GM19025 (cell line): ENCODE measurements around the gene COLQ.
A peak's percentile ranks its signal among the peaks of the same experiment; 100 is the strongest.
"Not testable (repeated sequence)": the region's sequence is repeated elsewhere in the genome, so short reads cannot be mapped to it uniquely, and the experiment has no call there.

Source experiments
- ATAC-seq: cut with Tn5 transposase; IDR thresholded peaks from one replicate; pipeline ENCODE4 v1.9.1; 2021; ENCODE audit warnings: mild to moderate bottlenecking, low read depth, moderate library complexity; ENCODE audit not compliant: unreplicated experiment

COLQ gene

DNA sequence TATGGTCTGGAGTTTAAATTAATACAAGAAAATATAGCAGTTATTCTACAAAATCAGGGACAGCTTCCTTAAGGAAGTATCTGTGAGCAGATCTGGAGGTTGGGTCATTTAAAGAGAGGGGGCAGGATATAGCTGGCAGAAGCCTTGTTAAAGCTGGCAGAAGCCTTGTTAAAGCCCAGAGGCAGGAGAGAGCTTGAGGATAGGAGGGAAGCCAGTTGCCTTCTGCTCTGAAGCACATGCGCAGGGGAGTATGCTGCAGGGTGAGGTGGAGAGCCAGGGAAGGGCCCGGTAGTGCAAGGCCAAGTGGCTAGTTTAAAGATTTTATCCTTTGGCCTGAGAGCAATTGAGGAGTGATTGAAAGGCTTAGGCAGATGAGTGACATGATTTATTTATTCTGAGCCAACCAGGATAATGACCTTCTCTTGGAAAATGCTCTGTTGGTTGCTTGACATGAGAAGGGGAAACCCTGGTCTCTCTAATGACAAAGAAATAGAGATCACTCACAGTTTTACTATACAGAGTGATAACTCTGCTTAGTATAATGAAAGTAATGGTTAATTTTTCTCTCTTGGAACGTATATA, 90.2 kb downstream of the COLQ start:
- no peak for ATAC-seq

DNA sequence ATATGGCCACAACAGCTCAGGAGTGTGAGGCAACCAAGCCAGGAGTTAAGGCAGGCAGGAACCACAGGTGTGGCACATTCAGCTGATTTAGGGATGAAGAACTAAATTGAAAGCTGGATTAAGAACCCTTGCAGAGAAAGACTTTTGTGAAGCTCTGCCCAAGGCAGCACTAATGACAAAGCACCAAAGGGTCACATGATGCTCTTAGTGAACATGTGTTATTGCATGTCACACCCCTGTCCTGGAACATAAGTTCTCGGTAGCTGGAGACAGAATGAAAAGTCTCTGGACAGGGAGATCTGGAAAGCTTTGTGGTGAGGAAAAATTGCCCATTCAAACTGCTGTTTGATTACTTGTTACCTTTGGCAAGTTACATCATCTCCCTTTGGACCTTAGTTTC, 90.9 kb downstream of the COLQ start:
- no peak for ATAC-seq

DNA sequence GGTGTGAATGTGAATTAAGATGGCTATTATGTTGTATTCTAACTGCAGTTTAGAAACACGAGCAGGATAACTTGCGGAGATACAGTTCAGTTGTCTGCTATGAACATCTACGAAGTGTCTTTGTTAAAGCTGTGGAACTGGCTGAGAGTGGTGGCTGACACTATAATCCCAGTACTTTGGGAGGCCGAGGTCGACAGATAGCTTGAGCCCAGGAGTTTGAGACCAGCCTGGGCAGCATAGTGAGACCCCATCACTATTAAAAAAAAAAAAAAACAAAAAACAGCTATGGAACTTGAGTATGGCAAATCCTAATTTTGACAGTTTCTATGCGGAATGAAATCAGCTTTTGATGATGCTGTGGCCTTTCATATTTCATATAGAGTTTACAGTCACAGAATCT, 92.4 kb downstream of the COLQ start:
- no peak for ATAC-seq

DNA sequence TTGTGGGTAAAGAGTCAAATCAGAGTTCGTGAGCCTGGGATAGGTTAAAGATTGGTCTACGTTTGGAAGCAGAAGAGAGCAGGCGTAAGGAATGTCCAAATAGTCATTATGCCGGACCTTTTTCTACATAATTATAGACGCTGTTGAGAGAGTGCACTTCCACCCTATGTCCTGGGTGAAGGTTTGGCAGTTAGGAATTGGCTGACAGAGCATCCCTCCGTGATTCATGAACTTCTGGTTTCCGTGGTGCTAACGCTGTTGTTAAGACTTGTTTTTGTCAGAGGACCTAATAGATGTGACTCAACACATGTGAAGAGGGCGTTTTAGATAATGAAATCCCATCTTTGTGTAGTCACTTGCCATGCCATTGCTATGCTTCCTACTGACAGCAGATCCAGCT, 93.0 kb downstream of the COLQ start:
- no peak for ATAC-seq

DNA sequence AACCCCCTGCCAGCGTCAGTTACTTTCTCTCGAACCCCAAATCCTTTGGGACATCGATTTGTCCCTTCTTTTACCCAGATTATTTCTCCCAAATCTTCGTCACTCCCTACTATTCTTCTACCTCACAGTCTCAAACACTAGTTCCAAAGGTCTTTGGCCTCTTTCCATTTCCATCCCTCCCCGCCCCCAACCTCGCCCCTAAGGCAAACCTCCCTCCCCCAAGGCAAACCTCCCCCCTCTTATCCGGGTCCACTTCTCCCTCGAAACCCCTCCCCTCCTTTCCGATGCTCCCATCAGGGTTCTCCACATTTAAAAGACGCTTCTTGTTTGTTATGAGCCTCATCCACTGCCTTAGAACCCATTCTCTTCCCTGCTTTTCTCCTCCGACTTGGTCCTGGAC, 93.5 kb downstream of the COLQ start:
- ATAC-seq: no peak

DNA sequence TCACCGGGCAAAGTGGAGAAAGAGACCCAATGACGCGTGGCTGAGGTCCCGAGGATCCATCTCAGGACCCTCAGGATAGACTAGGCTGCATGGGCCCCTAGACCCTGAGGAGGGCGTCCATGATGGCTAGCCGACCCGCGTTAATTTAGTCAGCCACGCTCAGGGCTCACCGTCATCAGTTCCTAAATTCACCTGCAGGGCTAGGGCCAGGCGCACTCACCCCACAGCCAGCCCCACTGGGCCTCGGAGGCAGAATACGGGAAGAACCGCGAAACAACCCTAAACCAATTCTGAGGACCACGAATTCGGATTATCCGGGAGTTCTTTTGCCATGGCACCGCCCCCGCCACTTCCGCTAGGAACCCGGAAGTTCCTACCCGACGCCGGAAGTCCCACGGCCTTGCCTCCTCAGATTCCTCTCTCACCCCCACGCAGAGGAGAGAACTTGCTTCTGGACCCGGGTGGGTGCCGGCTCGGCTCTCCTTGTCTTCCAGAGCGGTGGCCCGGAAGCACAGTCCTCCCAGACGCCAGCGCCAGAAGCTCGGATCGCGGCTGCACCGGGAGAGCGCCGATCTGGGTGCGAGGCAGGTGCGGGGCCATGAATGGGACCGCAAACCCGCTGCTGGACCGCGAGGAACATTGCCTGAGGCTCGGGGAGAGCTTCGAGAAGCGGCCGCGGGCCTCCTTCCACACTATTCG, 94.2 kb downstream of the COLQ start, which contains the start of the genes EAF1 and METTL6:
Gene EAF1, plus strand, starts transcription at position 417 of the 699 bp plus-strand sequence. Its CDS starts 182 bp downstream, at position 599.
Gene METTL6, minus strand, starts transcription at position 363 of the 699 bp plus-strand sequence. CDS start 1,033 bp downstream, outside the sequence.
- ATAC-seq: peak; percentile 92

DNA sequence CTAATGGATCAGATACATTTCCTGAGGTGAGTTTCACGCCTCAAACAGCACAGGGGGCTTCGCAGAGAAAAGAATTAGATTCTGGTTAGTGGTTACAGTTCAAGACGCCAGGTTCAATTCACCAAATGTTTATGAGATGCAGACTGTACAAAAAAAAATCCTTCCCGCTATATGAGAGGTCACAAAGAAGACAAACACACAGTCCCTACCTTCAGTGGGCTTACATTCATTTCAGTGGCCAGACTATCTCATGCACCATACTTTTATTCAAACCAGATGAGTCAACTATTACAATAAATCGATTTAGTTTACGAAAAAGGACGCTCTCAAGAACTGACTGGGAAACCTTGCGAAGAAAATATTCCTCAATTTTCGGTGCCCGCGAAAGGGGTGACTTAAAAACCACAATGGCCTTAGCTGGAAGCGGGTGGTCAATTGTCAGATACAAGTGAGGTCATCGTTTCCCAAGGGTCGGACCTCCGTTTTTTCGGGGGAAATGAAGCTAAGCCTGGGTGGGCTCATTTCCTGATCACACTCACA, 94.9 kb downstream of the COLQ start:
- ATAC-seq: no peak

DNA sequence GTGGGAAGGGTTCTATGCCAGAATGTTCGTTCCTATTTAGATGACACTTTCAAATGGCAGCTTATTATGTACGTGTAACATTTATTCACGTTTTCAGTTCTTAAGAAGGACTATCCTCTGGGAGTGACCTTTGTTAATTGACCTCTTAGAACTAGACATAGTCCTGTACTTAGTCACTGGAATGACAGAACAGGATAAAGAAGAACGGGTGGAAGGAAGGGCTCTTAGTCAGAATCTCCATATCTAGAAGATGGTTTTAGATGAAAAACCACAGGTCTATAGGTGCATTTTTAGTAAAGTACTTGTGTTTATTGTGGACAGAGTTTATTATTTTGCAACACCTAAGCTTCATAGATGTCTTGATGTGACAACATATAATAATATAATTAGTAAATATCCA, 100.6 kb downstream of the COLQ start:
- ATAC-seq: no peak

DNA sequence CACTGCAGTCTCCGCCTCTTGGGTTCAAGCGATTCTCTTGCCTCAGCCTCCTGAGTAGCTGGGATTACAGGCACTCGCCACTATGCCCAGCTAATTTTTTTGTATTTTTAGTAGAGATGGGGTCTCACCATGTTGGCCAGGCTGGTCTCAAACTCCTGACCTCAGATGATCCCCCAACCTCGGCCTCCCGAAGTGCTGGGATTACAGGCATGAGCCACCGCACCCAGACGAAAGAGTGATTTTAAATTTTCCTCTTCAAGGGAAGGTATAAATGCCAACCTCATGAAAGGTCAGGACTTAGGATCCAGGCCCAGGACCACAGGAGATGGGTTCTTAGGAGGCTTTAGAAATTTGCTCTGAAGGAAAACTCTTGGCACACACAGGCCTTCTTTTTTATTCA, 110.5 kb downstream of the COLQ start:
- not testable (repeated sequence) for ATAC-seq

DNA sequence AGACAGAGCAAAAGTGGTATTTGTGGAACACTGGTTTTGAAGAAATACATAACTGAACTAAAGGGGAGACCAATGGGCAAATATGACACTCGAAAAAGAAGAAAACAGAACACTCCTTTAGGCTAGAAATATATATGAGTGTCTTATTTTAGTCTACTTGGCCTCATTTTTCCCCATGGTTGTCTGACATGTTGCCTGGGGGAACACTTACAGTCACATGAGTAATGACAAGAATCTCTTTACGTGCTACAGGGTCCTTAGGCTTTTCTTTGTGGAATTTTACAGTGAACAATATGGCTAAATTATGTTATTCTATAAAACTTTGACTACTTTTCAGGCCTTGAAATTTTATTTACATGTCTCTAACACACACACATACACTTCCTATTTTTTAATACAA, 111.7 kb downstream of the COLQ start:
- no peak for ATAC-seq

DNA sequence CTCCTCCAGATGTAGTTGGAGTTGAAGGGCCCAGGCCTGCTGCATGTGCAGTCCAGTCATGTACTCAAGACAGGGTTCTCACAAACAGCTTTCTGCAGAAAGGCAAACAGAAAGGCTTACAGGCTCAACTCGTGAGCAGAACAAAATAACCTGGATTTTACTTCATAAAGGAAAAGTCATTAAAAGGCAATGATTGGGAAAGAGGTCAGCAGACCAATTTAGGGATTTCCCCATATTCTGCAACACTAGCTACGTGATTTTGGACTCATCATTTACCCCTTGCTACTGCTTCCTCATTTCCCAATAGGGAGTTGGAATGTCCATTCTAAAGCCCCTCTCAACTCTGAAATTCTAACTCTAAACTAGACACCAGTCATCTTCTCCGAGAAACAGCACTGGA, 112.3 kb downstream of the COLQ start:
- no peak for ATAC-seq

DNA sequence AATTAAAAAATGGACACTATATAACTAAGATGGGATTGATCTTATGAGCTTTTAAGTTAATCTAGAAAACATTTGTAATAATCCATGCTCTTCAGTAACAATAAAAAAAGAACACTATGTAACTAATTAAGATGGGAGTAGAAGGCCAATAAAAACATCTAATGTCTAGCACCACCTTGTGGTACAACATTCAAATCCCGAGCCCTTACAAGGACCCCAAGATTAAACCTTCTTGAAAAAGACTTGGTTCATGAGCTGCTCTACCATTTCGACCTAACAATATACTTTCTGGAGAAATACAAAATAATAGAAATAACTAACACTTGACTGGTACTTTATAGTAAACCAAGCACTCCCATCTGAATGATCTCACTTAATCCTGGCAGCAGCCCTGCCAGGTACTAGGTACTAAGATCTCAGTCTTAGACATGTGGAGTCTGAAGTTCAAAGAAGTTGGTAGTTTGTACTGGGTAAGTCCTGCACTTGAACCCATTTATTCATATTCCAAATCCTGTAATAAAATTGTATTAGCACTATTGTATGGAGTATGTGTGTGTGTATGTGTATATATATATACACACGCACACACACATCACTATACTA, 116.0 kb downstream of the COLQ start:
- no peak for ATAC-seq

DNA sequence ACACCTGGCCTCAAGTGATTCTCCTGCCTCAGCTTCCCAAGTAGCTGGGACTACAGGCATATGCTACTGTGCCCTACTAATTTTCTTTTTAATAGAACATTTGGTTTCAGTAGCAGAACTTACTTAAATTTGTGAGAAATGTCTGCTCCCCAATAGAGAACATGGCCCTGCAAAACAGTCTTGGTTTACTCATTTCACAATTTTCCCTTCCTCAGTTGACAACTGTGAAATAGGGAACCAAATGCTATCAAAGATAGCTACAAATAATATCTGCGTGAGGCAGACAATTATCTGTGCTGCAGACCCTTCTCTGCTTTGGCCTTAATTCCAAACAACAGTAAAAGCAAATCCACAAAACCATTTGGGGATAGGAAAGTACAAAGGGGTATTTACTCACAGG, 116.7 kb downstream of the COLQ start:
- no peak for ATAC-seq

DNA sequence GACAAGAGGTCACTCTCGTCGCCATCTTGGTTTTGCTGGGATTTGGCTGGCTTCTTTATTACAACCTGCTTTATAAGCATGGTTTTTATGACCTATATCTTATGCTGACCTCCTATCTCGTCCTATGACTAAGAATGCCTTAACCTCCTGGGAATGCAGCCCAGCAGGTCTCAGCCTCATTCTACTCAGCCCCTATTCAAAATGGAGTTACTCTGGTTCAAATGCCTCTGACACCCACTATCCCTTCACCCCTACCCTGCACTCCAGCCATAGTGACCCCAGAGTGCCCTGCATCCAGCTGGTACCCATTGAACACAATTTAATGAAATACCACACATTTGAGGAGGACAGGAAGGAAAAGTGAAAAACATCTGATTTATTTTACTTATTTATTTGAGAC, 117.5 kb downstream of the COLQ start:
- no peak for ATAC-seq

DNA sequence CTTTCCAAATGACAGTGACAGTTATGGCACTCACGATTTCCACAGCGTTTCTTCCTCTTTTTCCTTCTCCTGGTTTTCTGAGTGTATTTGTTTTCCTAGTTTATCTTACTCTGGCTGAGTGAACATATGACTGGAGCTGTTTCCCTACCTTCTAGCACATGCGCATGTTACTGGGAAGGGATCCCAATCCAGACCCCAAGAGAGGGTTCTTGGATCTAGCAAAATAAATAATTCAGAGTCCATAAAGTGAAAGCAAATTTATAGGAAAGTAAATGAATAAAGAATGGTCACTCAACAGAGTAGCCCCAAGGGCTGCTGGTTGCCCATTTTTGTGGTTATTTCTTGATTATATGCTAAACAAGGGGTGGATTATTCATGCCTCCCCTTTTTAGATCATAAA, 118.0 kb downstream of the COLQ start:
- no peak for ATAC-seq

DNA sequence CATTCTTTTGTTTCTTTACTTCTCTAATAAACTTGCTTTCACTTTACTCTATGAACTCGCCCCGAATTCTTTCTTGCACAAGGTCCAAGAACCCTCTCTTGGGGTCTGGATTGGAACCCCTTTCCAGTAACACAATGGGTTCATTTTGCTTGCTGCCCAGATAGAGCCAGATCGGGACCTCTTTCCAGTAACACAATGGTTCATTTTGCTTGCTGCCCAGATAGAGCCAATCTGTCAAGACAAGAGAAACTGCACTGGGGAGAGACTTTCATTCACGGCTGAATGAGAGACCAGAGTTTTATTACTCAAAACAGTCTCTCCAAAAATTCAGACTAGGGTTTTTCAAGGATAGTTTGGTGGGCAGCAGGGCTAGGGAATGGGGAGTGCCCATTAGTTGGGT, 119.6 kb downstream of the COLQ start:
- ATAC-seq: no peak
